ENCODE measurements around the gene NRL. TPM values are rescaled to one million over a fixed set of nuclear protein-coding genes. Genes with fewer than 3 reads are reported as not detected.

NRL gene
- total RNA-seq, 1 donor: 0.90 TPM

GRCh38 chr14:24156840-24157239 is 42.1 kb upstream of the NRL start:
- no peak for DNase-seq (ENCODE audit: low read depth)
- TF ChIP-seq CTCF (IDR thresholded peaks at IDR 0.05; ENCODE audit: insufficient read depth, low read length): no peak

DNA sequence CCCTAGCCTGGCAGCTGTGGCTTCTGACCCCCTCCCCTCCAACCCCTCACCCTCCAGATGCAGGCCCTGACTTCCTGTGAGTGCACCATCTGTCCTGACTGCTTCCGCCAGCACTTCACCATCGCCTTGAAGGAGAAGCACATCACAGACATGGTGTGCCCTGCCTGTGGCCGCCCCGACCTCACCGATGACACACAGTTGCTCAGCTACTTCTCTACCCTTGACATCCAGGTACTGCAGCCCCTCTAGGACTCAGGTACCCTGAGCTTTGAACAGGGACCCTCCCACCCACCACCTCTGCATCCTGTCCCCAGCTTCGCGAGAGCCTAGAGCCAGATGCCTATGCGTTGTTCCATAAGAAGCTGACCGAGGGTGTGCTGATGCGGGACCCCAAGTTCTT is 40.4 kb upstream of the NRL start:
- no peak for DNase-seq (ENCODE audit: low read depth)
- no peak for TF ChIP-seq CTCF (IDR thresholded peaks at IDR 0.05; ENCODE audit: insufficient read depth, low read length)
- H3K4me3 ChIP-seq (ENCODE audit: low read depth, low read length): no peak overlapping the region

More at GRCh38 chr14:24156840-24157239, 42.1 kb upstream of the NRL start:
- H3K4me3 ChIP-seq (ENCODE audit: low read depth, low read length): no peak overlapping the region

DNA sequence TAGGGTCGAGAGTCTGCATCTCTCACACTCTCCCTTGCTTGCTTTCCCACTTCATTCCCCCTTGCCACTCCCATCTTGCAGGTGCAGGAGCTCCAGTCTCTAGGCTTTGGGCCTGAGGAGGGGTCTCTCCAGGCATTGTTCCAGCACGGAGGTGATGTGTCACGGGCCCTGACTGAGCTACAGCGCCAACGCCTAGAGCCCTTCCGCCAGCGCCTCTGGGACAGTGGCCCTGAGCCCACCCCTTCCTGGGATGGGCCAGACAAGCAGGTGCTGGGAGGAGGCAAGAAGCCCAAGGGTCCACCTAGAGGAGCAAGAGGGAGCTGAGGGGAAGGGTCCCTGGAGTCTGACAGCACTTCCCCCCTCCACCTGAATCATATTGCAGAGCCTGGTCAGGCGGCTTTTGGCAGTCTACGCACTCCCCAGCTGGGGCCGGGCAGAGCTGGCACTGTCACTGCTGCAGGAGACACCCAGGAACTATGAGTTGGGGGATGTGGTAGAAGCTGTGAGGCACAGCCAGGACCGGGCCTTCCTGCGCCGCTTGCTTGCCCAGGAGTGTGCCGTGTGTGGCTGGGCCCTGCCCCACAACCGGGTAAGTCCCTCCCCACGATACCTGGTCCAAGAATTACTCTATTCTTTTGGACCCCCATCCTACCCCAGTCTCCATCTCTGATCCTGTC is 36.8 kb upstream of the NRL start:
- no peak for DNase-seq (ENCODE audit: low read depth)
- TF ChIP-seq CTCF (IDR thresholded peaks at IDR 0.05; ENCODE audit: insufficient read depth, low read length): no peak
- H3K4me3 ChIP-seq (ENCODE audit: low read depth, low read length): no peak overlapping the region

- TF ChIP-seq CTCF (IDR thresholded peaks at IDR 0.05; ENCODE audit: insufficient read depth, low read length): no peak
- H3K4me3 ChIP-seq (ENCODE audit: low read depth, low read length): no peak overlapping the region
- no peak for DNase-seq (ENCODE audit: low read depth)
These were observed 36.2 kb upstream of the NRL start for GRCh38 chr14:24150993-24151392.

- no peak overlapping the region for H3K4me3 ChIP-seq (ENCODE audit: low read depth, low read length)
- no peak for TF ChIP-seq CTCF (IDR thresholded peaks at IDR 0.05; ENCODE audit: insufficient read depth, low read length)
- DNase-seq (ENCODE audit: low read depth): no peak
These were observed 35.8 kb upstream of the NRL start for GRCh38 chr14:24150567-24150966.

- no peak for DNase-seq (ENCODE audit: low read depth)
- TF ChIP-seq CTCF (IDR thresholded peaks at IDR 0.05; ENCODE audit: insufficient read depth, low read length): no peak
- H3K4me3 ChIP-seq (ENCODE audit: low read depth, low read length): no peak overlapping the region
These were observed 35.3 kb upstream of the NRL start for GRCh38 chr14:24150061-24150460.
